A204.1 (cell line): Measurements from ENCODE around the gene CACNA2D3.

Source experiments
- FAIRE-seq: peaks from 2 replicates; lab custom pipeline; 2012; peaks lifted over from hg19 to GRCh38; lab: Jason Lieb, UNC

Gene CACNA2D3

DNA sequence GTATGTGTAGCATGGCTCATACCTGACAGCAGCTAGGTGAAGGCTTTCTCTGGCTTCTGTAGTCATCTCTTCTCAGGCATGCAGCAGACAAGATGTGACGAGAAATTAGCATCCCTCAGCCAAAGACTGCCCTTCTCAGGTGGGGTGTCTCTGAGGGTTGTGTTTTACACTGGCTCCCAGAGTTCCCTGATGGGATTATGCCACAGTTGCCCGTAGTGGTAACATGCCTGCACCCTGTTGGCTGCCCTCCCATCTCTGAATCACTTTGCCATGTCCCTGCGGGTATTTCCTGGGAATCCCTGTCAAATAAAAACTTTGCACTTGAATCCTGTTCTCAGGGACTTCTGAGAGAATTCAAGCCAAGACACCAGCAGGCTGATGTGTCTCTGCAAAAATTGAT lies 735.0 kb downstream of the CACNA2D3 start:
- FAIRE-seq, result no peak

DNA sequence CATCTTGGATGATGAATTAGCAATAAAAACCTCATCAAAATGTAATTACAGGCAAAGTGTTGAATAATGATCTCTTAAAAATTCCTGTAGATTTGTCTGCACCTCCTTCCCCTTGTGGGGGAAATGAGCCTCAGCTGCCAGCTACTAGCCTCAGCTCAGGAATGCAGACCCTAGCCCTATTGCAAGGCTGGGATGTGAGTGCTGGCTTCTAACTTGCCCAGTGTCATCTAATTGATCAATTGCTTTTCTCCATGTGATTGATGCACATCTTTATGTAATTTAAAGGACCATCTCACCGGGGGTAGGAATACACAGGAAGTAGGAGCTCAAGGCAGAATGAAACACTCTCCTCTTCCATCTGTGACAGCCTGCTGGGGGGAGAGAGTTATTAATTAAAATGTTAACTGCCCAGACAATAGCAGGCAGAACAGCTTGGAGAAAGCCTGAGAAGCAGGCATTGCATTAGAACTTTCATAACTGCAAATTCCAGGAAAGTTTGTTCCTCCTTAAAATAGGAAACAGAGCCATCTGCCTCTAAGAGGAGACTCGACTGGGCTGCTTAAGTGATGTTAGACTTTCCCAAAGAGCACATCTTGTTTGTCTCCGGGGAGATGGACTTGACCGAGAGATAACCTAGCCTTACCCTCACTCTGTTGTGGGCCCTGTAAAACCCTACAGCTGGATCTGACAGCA lies 735.9 kb downstream of the CACNA2D3 start:
- no peak for FAIRE-seq

DNA sequence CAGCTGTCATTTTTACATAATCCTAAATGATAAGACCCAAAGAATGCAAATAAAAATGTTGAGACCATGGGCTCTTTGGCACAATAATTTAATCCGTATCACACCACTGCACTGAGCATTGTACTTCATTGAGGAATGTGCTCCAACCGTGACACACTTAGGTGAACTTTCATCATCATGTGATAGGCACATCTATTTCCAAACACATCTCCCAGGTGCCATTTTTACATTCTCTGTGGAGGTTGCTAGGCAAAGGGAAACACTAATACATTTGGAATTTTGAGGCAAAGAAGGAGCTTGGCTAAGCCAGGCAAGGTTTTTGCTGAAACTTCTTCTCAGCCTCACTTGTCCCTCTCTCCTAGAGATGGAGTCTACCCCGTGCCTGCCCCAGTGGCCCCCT lies 736.8 kb downstream of the CACNA2D3 start:
- no peak for FAIRE-seq

DNA sequence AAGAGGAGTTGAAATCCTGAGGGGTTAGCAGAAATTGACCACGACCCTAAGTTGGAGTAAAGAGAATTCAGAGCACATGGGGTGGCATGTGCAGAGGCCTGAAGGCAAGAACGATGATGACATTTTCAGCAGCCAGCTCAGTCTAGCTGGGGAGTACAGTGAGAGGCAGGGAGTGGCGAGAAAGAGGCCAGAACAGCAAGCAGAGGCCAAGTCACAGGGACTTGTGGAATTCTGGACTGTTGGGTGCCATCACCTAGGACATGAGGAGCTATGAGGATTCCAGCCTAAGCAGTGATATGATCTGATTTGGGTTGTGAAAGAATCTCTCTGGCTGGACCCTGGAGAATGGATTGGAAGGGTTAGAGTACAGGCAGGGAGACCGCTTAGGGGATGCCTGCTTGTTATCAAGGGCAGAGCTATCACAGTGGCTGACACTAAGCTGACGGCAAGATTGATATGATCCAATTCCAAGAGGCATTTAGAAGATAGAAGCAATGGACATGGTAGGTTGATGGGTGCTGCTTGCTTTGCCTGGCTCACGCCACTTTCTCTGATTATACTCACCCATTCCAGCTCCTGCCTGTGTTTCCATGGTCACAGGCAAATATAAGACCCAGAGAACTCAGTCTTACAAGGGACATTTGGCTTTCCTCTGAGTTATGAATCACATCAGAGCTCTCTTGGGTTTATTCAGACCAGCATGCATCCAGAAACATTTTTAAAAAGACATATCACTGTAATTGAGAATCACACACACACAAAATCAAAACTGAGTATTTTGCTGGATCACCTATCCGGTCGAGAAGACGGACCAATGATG lies 739.1 kb downstream of the CACNA2D3 start:
- no peak for FAIRE-seq

DNA sequence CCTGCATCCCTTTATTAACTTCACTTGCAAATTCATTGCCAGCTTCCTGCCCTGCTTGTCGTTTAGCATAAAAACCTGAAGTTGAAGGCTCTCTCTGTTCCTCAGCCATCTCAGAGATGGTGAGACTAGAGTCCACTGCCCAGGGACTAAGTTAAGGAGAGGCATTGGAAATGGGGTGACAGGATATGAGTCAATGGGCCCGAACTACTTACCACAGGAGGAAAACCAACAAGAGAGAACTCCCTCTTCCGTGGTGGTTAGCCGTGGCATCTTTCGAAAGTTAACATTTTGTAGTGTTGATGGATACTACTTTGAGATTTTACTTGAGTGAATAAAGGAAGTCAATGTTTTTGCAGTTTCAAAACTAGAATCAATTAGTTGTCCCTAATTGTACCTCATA lies 740.2 kb downstream of the CACNA2D3 start:
- no peak for FAIRE-seq

DNA sequence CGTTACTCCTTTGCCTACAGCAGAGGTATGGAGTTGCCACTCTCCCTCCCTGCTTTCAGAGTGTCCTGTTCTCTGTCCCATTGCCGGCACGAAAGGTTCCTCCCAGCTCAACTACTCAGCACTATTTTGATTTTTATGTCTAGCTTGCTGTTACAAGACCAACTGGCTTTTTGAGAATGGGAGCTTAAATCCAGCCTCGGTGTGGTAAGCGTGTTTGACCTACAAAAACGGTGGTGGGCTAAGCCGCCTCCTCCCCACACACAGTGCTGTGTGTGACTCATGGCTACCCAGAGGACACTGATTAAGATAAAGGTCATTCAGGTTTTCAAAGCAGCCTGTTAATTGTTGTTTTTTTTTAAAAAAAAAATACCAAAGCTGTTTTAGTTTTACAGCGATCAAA lies 741.0 kb downstream of the CACNA2D3 start:
- FAIRE-seq, result no peak

DNA sequence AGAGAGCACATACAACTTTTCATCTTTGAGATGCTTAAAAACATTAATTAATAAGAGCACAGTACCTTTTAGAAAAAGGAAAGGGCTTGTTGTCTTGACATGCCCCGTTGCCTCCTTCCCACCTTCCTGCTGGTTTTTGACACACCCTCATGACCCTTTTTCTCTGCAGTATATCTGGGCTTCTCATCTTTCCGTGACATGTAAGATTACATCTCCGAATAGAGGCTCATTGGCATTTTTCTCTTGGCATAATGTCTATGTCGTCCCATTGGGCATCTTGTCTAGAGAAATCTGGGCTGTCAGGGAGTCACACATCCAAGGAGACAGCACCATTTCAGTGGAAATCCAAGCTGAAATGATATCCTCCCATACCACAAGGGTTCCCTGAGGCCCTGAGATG lies 741.4 kb downstream of the CACNA2D3 start:
- no peak for FAIRE-seq

DNA sequence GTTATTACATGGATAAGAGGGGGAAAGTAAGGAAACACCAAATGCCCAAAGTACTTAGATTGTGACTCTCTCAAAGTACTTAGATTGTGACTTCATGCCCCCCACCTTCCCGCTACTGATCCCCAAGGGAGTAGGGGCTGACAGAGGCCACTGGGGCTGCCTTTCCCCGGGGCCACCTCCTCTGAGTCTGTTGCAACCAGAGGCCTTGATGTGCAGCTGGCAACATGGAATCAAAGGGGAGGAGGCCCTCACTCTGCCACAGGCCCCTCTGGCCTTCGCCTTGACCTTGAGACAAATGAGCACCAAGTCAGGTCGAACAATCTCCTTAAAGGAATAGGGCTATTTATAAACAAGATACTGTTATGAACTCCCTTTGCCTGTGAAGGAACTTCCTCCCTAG lies 743.0 kb downstream of the CACNA2D3 start:
- FAIRE-seq, result no peak

DNA sequence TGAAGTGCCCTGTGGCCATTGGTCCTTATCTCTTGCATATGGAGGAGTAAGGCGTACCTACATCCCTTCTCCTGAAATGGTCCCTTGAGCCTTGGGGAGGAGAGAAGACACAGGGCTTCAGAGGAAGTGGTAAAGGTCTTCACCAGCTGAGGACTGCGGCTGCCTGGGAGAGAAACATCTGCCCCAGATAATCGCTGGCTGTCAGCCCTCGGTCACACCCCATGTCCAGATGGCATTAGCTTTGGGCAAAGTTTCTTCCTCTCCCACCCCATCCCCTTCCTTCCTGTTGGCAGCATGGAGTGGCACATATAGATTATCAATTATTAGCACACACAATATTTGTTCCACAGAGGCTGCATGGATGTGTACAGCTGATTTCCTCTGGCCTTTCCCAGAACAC lies 743.9 kb downstream of the CACNA2D3 start:
- no peak for FAIRE-seq

DNA sequence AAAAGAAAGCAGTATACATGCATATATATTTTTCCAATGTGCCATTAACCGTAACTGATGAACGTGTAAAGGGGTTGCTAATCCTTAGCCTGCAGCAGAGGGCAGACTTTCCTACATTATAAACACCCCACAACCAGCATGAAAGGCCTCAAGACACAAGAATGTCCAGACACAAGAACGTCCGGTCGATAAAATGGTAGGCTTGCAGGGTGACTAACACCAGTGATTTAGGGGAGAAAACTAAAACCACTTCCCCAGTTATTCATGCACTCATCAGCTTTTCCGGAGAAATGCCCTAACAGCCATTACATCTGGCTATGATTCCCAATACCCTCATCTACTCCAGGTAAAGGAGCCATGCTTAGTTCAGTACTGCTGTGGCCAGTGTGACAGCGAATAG lies 748.1 kb downstream of the CACNA2D3 start:
- no peak for FAIRE-seq

DNA sequence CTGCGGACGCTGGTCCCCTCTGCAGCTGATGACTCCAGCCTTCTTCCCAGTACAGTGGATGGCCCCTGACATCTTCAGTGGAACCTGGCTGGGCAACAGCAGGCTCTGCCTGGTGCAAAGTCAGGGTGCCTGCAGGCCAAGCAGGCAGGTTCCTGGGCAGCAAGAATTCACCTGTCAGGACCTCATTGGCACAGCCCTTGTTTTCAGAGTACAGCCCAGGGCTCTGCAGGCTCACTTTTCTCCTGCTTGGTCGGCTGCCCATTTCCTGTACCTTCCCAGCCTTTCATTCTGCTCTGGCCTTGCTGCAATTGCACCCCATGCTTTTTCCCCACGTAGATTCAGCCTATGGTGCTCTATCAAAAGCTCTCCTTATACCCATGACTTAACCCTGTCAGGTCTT lies 749.5 kb downstream of the CACNA2D3 start:
- FAIRE-seq, result no peak

DNA sequence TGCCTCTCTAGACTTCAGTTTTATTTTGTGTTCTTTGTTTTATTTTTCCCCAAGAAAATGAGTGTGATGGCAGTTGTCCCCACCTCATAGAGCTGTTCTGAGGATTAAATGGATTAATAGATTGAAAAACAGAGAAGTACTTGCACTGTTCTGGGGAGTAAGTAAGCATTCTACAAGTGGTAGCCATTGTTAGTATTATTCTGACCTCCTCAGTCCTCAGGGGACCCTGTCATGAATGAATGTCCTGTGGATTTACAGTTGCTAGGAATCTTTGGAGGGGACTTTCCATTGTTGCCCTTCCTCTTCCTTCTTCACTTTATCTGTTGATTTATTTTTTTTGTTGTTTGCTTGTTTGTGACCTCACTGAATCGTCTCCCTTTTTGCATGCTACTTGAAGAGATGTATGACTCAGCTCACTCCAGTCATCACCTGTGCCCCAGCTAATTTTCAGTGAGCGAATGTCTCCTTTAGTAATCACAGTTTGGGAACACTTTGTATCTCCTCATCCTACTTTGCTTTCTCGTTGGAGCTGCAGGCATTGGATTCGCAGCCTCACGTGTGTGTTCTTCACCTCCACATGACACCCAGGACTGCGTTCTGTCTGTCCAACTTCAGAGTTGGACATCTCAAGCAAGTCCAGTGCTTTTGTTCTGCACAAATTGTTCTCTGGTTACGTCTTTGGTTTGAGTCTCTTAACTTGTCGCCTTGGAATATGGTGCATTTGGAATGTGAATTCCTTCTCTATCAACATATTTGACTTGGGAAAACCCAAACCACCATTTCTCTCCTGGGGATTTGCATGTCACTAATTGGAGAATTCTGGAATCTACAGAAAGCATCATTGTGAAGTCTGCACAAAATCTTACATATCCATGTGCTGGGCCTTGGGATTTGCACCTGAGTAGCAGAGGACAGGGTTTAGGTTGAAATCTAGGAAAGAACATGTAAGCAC lies 751.0 kb downstream of the CACNA2D3 start:
- FAIRE-seq, result no peak

DNA sequence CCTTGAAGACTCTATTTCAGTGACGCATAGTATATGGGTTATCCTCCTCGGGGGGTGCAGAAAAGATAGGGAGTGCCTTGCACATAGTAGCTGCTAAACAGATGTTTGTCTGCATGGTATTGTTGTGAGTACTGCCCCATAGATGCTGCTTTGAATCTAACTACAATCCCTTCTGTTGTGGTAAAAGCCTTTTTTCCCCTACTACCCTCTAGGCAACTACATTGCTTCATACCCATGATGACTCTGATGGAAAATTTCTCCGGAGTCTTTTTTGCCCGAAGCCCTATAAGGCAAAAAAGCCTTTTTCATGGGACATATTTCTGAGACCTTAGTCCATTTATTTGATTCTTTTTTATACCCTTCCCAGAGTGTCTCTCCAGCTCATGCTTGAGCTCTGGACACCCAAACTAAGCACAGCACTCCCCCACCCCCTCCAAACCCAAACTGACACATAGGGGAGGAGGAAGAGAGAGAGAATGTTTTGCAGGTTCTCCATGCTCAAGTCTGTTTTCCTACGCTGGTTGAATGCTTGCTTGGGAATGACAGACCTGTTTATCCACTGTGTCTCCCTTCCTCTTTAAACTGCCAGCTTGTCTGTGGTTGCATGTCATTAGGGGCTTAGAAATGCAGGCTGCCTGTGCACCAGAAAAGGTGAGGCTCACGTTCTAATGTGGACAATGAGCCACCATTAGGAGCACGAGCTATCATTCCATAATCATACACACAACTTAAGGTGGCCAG lies 752.6 kb downstream of the CACNA2D3 start:
- no peak for FAIRE-seq

DNA sequence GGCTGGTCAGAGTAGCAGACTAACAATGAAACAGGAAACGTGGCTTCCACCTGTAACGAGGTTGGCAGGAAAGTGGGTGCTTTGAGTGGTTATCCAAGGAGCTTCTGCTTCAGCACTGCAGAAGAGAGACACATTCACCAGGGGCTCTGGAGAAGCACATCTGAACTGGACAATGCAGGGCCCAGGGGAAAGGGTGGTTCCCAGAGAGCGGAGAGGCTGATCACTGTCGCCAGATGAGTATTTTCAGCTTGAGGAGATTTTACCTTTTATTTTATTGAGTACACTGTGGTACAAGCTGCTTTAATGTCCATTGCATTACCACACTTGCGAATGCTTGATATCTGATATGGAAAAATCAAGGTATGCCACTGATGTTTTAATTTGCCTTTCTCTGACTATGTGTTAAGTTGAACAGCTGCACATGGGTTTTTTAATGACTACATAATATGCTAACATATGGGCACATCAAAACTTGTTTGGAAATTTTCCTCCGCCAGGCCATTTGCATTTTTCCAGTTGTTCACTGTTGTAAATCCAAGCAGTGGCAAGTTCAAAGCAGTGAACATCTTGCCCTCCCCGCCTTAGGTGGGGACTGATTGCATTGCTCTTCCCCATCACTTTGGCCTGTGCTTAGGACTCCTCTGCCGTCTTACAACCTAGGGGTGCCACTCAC lies 753.4 kb downstream of the CACNA2D3 start:
- FAIRE-seq, result no peak

DNA sequence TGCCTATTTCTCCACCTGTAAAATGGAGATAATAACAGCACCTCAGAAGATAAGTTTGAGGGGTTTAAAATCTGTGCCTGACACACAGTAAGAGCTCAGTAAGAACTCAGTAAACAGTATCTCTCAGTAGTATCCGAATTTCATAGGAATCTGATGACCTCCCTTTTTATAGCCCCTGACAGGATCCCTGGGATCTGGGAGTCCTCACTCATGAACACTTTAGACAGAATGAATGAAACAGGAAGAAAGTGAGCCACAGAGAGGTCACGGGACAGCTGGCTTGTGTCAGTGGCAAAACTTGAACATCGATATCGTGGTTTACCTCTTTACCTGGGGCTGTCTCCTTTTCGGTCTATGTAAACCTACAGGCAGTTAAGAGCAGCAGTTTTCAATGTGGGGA lies 754.3 kb downstream of the CACNA2D3 start:
- FAIRE-seq, result no peak

DNA sequence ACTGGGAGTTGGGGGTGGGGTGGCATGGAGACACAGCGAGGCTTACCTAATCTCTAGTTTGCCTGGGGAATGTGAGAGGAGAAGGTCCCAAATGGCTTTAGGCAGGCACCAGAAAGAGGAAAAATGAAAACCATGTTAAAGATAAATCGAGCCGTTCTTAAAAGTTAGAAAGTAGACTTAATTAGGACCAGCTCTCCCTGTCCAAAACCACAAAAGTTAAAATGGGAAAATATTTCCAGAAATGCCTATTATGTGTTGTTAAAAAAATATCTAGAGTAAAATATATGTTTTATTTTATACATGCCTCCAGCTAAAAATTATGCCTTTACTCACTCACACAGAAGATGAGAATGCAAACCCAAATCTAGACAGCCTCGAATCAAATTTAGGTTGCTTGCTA lies 755.4 kb downstream of the CACNA2D3 start:
- no peak for FAIRE-seq

DNA sequence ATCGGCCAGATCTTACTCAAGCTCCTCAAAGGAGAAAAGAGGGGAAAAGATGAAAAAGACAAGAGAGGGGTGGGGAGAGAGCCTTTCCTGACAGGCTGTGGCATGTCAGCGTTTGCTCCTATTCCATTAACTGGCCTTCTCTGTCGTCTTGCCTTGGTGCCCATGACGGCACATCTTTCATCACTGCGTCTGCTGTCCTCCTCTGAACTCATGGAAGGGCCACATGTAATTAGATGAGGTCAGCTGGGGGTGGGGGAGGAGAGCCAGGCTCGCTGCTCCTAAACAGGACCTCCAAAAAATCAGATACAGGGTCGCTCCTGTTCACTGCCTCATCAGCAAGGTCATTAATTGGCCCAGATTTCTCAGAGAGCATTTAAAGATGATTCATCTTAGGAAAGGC lies 755.8 kb downstream of the CACNA2D3 start:
- FAIRE-seq, result no peak

DNA sequence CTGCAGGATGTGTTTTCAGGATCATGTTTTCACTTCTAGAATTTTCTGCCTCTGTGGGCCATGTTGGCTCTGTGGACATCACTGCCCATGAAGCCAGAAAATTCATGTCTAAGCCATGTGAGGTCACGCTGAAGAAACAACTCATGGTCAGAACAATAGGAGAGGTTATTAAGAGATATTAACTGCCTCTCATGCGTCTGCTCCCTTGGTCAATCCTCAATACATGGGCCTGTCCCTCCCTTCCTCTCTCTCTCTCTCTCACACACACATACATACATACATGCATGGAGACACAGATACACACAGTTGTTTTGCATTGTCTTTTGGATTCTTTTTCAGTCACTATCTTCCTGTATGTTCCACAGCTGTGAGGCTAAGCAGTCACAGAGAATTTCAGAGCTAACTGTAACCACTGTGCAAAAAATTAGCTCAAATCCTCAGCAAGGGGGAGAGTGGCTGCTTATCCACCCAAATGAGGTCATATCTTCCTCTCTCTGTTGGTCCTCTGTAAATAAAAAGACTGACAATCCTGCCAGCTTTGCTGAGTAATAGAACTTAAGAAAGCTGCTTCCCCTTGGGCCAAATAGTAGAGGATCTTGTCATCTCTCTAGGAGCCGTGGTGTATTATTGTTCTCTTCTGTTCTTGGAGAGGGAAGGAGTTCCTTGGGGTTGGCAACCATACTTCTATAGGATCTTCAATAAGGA lies 759.9 kb downstream of the CACNA2D3 start:
- FAIRE-seq, result no peak

DNA sequence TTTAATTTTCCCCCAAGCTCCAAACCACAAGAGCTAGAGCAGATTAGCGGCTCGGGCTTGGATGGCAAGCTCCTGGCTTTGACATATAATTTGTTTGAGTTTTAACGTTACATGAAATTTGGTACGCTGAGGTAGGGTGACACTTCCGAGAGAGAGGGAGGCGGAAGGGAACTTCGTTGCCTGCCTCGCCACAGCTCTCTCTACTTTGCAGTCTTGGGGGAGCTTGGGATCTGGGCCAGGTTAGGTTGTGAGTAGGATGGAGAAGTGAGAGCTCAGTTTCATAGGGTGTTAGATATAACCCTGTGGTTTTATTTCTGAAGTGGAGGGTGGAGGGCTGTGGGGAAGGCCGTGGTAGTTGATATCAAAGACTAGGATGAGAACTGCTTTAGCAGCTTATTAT lies 765.8 kb downstream of the CACNA2D3 start:
- no peak for FAIRE-seq

DNA sequence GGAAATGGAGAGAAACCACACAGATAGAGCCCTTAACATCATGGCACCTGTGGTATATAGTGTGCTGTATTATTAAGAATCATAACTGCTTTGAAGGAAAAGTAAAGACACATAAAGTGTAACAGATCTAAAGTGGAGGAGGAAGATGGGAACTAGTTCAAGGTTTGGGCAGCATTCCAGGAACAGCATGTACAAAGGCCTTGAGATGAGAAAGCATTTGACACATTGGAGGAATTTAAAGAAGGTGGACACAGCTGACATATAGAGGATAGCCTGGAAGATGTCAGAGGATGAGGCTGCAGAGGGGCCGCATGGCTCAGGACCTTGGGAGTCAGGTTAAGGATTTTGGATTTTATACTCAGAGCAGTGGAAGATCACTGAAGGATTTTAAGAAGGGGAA lies 766.5 kb downstream of the CACNA2D3 start:
- FAIRE-seq, result no peak

DNA sequence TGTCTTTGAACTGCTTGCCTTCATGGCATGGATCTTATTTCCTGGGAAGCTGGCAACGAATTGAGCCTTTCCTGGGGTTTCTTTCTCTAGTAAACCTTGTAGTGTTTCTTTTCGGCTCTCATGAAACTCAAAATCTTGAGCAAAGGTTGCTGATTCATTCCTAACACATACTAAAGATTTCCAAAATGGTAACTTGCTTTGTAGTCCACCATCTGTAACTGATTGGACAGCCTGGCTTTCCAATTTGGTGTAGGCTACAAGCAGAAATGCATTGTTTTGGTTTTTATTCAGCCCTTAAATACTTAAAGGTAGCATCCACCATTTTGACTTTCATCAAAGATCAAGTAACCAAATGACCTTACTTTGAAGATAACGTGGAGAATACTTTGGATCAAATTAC lies 767.4 kb downstream of the CACNA2D3 start:
- FAIRE-seq, result no peak
